ENCODE measurements around the gene IL15RA. TPM values are rescaled to one million over a fixed set of nuclear protein-coding genes. Genes with fewer than 3 reads are reported as not detected.
A peak's percentile ranks its signal among the peaks of the same experiment; 100 is the strongest.

Gene IL15RA
- total and polyA plus RNA-seq, 8 donors: 6.7 to 63.0 (median 15.9) TPM

DNA sequence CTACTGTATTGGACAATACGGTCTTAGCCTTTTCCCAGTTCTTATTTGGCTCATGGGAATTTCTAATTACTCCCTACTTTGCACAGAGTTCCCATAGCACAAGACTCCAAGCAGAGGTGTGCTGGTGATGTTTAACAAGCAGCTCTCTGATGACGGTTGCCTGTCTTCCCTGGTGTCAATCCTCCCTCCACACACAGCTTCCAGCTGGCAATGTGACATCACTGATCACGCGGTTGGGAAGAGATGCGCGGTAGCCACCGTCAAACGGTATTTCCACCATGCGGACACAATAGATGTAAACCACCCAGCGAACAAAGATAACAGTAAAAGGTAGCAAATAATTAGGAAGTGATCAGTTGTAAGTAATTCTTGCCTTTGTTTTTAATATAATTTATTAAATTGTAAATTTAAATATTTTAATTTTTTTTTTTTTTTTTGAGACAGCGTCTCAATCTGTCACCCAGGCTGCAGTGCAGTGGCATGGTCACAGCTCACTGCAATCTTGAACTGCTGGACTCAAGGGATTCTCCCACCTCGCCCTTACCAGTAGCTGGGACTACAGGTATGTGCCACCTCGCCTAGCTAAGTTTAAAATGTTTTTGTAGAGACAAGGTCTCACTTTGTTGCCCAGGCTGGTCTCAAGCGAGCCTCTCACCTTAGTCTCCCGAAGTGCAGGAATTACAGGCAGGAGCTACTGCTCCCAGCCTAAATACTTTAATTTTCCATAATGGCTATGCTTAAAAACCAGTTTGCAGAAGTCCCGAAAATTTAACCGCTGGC, 36.3 kb upstream of the IL15RA start:
- no peak for DNase-seq
- WGBS, 5 donors: 76 to 82% (median 79%) methylated on average over 17 of the region's 17 CpGs
- H3K4me1 ChIP-seq: peaks cover 0 to 12% (median 9%) of the 10 kb centered on the region in 4 donors
- TF ChIP-seq, protein P1, sequence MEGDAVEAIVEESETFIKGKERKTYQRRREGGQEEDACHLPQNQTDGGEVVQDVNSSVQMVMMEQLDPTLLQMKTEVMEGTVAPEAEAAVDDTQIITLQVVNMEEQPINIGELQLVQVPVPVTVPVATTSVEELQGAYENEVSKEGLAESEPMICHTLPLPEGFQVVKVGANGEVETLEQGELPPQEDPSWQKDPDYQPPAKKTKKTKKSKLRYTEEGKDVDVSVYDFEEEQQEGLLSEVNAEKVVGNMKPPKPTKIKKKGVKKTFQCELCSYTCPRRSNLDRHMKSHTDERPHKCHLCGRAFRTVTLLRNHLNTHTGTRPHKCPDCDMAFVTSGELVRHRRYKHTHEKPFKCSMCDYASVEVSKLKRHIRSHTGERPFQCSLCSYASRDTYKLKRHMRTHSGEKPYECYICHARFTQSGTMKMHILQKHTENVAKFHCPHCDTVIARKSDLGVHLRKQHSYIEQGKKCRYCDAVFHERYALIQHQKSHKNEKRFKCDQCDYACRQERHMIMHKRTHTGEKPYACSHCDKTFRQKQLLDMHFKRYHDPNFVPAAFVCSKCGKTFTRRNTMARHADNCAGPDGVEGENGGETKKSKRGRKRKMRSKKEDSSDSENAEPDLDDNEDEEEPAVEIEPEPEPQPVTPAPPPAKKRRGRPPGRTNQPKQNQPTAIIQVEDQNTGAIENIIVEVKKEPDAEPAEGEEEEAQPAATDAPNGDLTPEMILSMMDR (IDR thresholded peaks at IDR 0.05): no peak
- TF ChIP-seq POLR2AphosphoS5 (IDR thresholded peaks at IDR 0.05) (no peak), EP300 (IDR thresholded peaks at IDR 0.05) (no peak), POLR2A (IDR thresholded peaks at IDR 0.05) (no peak)
- H3K27ac ChIP-seq: peak overlapping the region in 2 of 5 donors; percentile 10 to 26
- intact Hi-C loops (cut with DNase I; ENCODE audit: low total_unique reads): loop anchor here (10.0 kb wide), 1 partner anchor 71 kb away; the partner anchor contains the start of gene RBM17
- no peaks in the 10 kb centered on the region for H3K9me3 ChIP-seq
- H3K27me3 ChIP-seq: no peaks in the 10 kb centered on the region
- no peak overlapping the region for H3K4me3 ChIP-seq
- H3K36me3 ChIP-seq: no peaks in the 10 kb centered on the region

DNA sequence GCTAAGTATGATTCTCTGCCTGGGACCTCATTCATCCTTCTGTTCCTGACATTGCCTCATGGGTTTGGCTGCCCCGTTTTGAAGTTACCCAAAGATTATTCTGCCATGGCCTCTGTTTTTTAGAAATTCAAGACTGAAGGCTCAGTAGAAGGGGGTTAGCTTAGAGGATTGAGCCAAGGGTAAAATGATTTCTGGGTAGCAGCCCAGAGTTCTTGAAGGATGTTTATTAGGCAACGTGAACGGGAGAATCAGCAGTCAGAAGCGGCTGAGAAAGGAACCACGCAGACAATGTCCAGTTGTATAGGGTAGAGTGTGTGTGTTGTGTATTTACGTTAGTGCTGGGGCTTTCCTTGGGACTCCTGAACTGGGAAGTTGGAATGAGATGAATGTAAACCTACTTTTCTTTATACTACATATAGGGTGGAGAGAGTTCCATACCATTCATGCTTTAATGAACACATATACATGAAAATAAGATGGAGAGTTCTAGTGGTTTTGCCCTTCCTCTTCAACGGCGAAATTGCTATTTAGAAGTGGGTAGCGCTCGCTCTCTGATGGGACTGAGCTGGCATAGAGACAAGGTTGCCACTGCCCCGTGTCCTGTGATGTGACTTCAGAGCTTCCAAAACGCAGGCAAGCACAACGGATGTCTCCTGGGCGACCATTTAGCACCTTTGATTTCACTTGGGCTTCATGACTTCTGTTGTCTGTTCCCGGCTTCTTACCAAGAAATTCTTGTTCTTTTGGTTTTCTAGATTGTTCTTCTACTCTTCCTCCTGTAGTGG, 35.0 kb upstream of the IL15RA start:
- Histone ChIP-seq H3K4me1 (peaks cover 0 to 8% (median 7%) of the 10 kb centered on the region in 4 donors), H3K27me3 (no peaks in the 10 kb centered on the region), H3K9me3 (peaks cover 0 to 7% (median 3%) of the 10 kb centered on the region in 4 donors), H3K4me3 (no peak overlapping the region), H3K36me3 (no peaks in the 10 kb centered on the region), H3K27ac (no peak overlapping the region)
- intact Hi-C loops (cut with DNase I; ENCODE audit: low total_unique reads): loop anchor here (10.0 kb wide), 1 partner anchor 72 kb away; the partner anchor contains the start of gene RBM17
- DNase-seq: no peak
- TF ChIP-seq POLR2A (IDR thresholded peaks at IDR 0.05) (no peak), EP300 (IDR thresholded peaks at IDR 0.05) (no peak), POLR2AphosphoS5 (IDR thresholded peaks at IDR 0.05) (no peak)
- TF ChIP-seq, protein P1 (IDR thresholded peaks at IDR 0.05): no peak
- 75 to 86% (median 85%) methylated on average over 15 of the region's 15 CpGs for WGBS, 5 donors

DNA sequence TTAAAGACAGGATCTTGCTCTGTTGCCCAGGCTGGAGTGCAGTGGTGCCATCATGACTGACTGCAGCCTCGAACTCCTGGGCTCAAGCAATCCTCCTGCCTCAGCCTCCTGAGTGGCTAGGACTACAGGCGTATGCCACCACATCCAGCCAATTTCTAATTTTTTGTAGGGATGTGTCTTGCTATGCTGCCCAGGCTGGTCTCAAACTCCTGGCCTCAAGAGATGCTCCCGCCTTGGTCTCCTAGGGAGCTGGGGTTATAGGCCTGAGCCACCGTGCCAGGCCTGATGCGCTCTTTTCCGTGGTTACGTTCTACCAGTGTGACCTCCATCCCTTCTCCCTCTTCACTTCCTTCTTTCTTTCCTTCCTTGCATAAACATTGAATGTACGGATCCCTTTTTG, 34.2 kb upstream of the IL15RA start:
- intact Hi-C loops (cut with DNase I; ENCODE audit: low total_unique reads): loop anchor here (10.0 kb wide), 1 partner anchor 73 kb away; the partner anchor contains the start of gene RBM17
- TF ChIP-seq POLR2A (IDR thresholded peaks at IDR 0.05) (no peak), EP300 (IDR thresholded peaks at IDR 0.05) (no peak), POLR2AphosphoS5 (IDR thresholded peaks at IDR 0.05) (no peak)
- TF ChIP-seq, protein P1 (IDR thresholded peaks at IDR 0.05): no peak
- DNase-seq: no peak
- H3K9me3 ChIP-seq: peaks cover 0 to 14% (median 3%) of the 10 kb centered on the region in 4 donors
- H3K4me1 ChIP-seq: peaks cover 0 to 8% (median 7%) of the 10 kb centered on the region in 4 donors
- 88 to 94% (median 93%) methylated on average over 8 of the region's 8 CpGs for WGBS, 5 donors
- no peak overlapping the region for H3K4me3 ChIP-seq
- H3K36me3 ChIP-seq: no peaks in the 10 kb centered on the region
- no peak overlapping the region for H3K27ac ChIP-seq
- H3K27me3 ChIP-seq: no peaks in the 10 kb centered on the region

DNA sequence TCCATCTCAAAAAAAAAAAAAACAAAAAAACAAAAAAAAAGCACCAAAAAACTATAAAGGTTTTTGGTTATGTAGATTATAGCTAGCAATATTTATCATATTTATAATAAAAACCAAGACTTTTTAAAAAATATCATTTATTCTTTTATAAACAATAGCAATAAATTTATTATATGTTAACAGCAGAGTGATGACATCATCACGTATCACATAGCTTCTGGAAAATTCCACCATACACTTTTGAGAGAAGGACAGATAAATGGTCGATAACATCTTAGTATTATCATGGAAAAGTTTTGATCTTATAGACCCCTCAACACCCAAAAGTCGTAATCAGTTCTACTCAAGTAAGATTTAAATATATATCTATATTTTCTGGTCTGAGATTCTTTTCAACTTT, 33.2 kb upstream of the IL15RA start:
- Histone ChIP-seq H3K27ac (no peak overlapping the region), H3K27me3 (no peaks in the 10 kb centered on the region), H3K36me3 (no peaks in the 10 kb centered on the region), H3K4me3 (no peak overlapping the region), H3K4me1 (peaks cover 0 to 8% (median 7%) of the 10 kb centered on the region in 4 donors), H3K9me3 (peaks cover 0 to 14% (median 3%) of the 10 kb centered on the region in 4 donors)
- TF ChIP-seq POLR2A (IDR thresholded peaks at IDR 0.05): no peak
- TF ChIP-seq, protein P1 (IDR thresholded peaks at IDR 0.05): no peak
- TF ChIP-seq POLR2AphosphoS5 (IDR thresholded peaks at IDR 0.05): no peak
- no peak for TF ChIP-seq EP300 (IDR thresholded peaks at IDR 0.05)
- intact Hi-C loops (cut with DNase I; ENCODE audit: low total_unique reads): loop anchor here (10.0 kb wide), 1 partner anchor 74 kb away; the partner anchor contains the start of gene RBM17
- WGBS, 5 donors: 89 to 95% (median 91%) methylated on average over 3 of the region's 3 CpGs
- DNase-seq: no peak
